Measurements from ENCODE around the gene CDCA7. TPM values are rescaled to one million over a fixed set of nuclear protein-coding genes. Genes with fewer than 3 reads are reported as not detected.
A peak's percentile ranks its signal among the peaks of the same experiment; 100 is the strongest.

CDCA7 gene
- total RNA-seq, 1 donor from 2014 or later = 13.0 TPM

- Mint-ChIP-seq H3K27ac (ENCODE audit: unreplicated experiment) (no peak overlapping the region), H3K4me3 (ENCODE audit: unreplicated experiment) (no peak overlapping the region), H3K36me3 (ENCODE audit: low read depth, unreplicated experiment) (peaks cover 4% of the 10 kb centered on the region), H3K4me1 (ENCODE audit: unreplicated experiment) (peaks cover 5% of the 10 kb centered on the region), H3K9me3 (ENCODE audit: unreplicated experiment) (peaks cover 3% of the 10 kb centered on the region), H3K27me3 (ENCODE audit: unreplicated experiment) (no peaks in the 10 kb centered on the region)
- no peak for DNase-seq (ENCODE audit: low spot score)
- TF ChIP-seq CTCF (IDR thresholded peaks at IDR 0.05; ENCODE audit: unreplicated experiment) = no peak
Measured at GRCh38 chr2:173346035-173346434, 8.6 kb upstream of the CDCA7 start.

GRCh38 chr2:173347305-173348168 is 7.1 kb upstream of the CDCA7 start:
- Mint-ChIP-seq H3K36me3 (ENCODE audit: low read depth, unreplicated experiment) (peaks cover 4% of the 10 kb centered on the region), H3K9me3 (ENCODE audit: unreplicated experiment) (peaks cover 3% of the 10 kb centered on the region), H3K27me3 (ENCODE audit: unreplicated experiment) (no peaks in the 10 kb centered on the region), H3K4me1 (ENCODE audit: unreplicated experiment) (peaks cover 5% of the 10 kb centered on the region), H3K4me3 (ENCODE audit: unreplicated experiment) (no peak overlapping the region), H3K27ac (ENCODE audit: unreplicated experiment) (no peak overlapping the region)
- DNase-seq (ENCODE audit: low spot score) = no peak
- TF ChIP-seq CTCF (IDR thresholded peaks at IDR 0.05; ENCODE audit: unreplicated experiment) = no peak

GRCh38 chr2:173349287-173349686 is 5.4 kb upstream of the CDCA7 start:
- Mint-ChIP-seq H3K27me3 (ENCODE audit: unreplicated experiment) (peaks cover 1% of the 10 kb centered on the region), H3K4me1 (ENCODE audit: unreplicated experiment) (peaks cover 10% of the 10 kb centered on the region), H3K9me3 (ENCODE audit: unreplicated experiment) (peaks cover 3% of the 10 kb centered on the region), H3K4me3 (ENCODE audit: unreplicated experiment) (no peak overlapping the region), H3K36me3 (ENCODE audit: low read depth, unreplicated experiment) (peaks cover 4% of the 10 kb centered on the region), H3K27ac (ENCODE audit: unreplicated experiment) (no peak overlapping the region)
- TF ChIP-seq CTCF (IDR thresholded peaks at IDR 0.05; ENCODE audit: unreplicated experiment) = no peak
- no peak for DNase-seq (ENCODE audit: low spot score)

GRCh38 chr2:173350383-173350782 is 4.3 kb upstream of the CDCA7 start:
- Mint-ChIP-seq H3K27ac (ENCODE audit: unreplicated experiment) (peak overlapping the region; percentile 44), H3K27me3 (ENCODE audit: unreplicated experiment) (peaks cover 1% of the 10 kb centered on the region), H3K36me3 (ENCODE audit: low read depth, unreplicated experiment) (peaks cover 4% of the 10 kb centered on the region), H3K9me3 (ENCODE audit: unreplicated experiment) (peaks cover 3% of the 10 kb centered on the region), H3K4me1 (ENCODE audit: unreplicated experiment) (peaks cover 11% of the 10 kb centered on the region), H3K4me3 (ENCODE audit: unreplicated experiment) (no peak overlapping the region)
- no peak for DNase-seq (ENCODE audit: low spot score)
- no peak for TF ChIP-seq CTCF (IDR thresholded peaks at IDR 0.05; ENCODE audit: unreplicated experiment)

GRCh38 chr2:173351879-173352278 is 2.8 kb upstream of the CDCA7 start:
- H3K4me3 Mint-ChIP-seq (ENCODE audit: unreplicated experiment) = no peak overlapping the region

More at GRCh38 chr2:173351879-173352278, 2.8 kb upstream of the CDCA7 start:
- DNase-seq (ENCODE audit: low spot score) = no peak
- no peaks in the 10 kb centered on the region for H3K36me3 Mint-ChIP-seq (ENCODE audit: low read depth, unreplicated experiment)
- peaks cover 16% of the 10 kb centered on the region for H3K4me1 Mint-ChIP-seq (ENCODE audit: unreplicated experiment)
- no peaks in the 10 kb centered on the region for H3K9me3 Mint-ChIP-seq (ENCODE audit: unreplicated experiment)
- TF ChIP-seq CTCF (IDR thresholded peaks at IDR 0.05; ENCODE audit: unreplicated experiment) = no peak
- H3K27ac Mint-ChIP-seq (ENCODE audit: unreplicated experiment) = no peak overlapping the region
- H3K27me3 Mint-ChIP-seq (ENCODE audit: unreplicated experiment) = peaks cover 1% of the 10 kb centered on the region

Measured in endothelial cell (in vitro differentiated cells).